NOMO-1 (cell line): Measurements from ENCODE around the gene RBM33.
"Not testable (repeated sequence)": the region's sequence is repeated elsewhere in the genome, so short reads cannot be mapped to it uniquely, and the experiment has no call there.

Source experiments
- DNase-seq, 2 experiments: peaks; one replicate each; lab custom pipeline; 2025; ENCODE audit not compliant: unreplicated experiment in 2 of 2; lab: John Stamatoyannopoulos, UW

The RBM33 gene

DNA sequence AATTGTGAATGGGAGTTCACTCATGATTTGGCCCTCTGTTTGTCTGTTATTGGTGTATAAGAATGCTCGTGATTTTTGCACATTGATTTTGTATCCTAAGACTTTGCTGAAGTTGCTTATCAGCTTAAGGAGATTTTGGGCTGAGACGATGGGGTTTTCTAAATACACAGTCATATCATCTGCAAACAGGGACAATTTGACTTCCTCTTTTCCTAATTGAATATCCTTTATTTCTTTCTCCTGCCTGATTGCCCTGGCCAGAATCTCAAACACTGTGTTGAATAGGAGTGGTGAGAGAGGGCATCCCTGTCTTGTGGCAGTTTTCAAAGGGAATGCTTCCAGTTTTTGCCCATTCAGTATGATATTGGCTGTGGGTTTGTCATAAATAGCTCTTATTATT is 43.8 kb downstream of the RBM33 start:
- DNase-seq, result not testable (repeated sequence)

DNA sequence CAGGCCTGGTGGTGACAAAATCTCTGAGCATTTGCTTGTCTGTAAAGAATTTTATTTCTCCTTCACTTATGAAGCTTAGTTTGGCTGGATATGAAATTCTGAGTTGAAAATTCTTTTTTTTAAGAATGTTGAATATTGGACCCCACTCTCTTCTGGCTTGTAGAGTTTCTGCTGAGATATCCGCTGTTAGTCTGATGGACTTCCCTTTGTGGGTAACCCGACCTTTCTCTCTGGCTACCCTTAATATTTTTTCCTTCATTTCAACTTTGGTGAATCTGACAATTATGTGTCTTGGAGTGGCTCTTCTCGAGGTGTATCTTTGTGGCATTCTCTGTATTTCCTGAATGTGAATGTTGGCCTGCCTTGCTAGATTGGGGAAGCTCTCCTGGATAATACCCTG is 46.2 kb downstream of the RBM33 start:
- not testable (repeated sequence) for DNase-seq

DNA sequence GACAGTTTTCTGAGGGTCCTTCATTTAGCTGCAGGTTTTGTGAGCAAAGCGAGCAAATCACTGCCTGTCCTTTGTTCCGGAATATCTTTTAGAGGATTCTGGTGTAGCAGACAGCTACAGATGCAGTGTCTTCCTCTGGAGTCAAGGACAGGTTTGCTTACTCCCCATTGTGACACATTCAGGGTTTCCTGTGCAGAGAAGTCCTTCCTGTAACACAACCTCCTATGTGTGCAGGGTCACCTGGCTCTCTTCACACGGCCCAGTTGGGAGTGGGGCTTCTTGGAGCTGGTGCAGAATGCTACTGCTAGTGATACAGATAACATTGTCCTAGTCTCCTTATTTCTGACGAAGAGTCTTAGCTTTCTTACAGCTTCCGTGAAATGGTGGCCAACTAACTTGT is 47.9 kb downstream of the RBM33 start:
- DNase-seq, result no peak

DNA sequence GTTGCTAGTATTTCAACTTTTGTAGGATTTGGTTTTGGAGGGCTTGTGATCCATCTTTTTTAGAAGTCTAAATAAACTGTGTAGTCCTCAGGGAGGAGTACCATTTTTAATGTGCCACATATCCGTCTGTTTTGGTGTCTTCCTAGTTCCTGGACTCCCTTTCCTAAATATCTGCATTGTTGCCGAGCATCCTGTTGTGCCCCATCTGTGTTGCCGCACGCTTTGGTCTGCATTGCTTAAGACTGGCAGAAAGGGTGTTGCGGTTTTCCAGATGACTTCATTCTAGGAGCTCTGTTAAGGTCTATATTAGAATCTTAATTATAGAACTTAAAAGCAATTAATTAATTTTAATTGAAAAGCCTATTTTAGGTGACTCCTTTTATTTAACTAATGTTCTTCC is 49.4 kb downstream of the RBM33 start:
- DNase-seq, result no peak

DNA sequence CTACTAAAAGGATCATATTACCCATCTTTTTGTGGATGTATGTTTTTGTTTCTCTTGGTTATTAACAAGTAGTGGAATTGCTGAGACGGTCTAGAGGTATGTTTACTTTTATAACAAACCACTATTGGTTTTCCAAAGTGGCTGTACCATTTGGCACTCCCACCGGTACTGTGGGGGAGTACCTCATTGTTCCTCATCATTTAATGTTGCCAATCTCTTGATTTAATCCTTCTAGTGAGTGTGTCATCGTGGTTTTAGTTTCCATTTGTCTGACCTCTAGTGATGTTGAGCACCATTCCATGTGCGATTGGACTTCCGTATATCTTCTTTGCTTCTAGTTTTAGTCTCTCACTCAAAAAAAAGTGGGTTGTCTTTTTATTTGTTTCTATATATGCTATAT is 50.4 kb downstream of the RBM33 start:
- DNase-seq, result no peak

DNA sequence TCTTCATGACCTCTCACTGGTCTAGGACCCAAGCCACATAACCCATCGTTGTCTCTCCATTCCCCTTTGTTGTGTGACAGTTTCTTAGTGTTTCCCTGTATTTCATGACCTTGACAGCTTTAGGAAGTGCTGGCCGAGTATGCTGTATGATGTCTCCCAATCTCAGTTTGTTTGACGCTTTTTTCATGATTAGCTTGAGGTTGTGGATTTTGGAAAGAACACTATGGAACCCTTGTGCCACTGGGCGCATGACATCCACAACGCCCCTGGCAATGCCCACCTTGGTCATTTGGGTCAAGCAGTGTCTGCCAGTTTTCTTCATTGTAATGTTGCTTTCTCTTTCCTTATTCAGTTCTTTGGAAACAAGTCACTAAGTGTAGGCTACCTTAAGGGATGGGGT is 52.3 kb downstream of the RBM33 start:
- no peak for DNase-seq

DNA sequence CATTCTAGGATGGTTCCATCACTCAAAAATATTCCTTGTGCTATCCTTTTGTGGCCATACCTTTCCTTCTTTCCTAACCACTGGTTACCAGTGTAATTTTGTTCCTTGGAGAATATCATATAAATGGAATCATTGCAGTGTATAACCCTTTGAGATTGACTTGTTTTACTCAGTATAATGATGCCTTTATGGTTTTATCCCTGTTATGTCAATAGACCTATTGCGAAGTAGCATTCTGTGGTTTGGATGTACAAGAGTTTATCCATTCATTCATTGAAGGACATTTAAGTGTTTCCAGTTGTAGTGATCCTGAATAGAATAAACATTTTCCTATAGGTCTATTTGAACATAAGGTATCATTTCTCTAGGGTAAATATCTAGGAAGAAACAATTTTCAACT is 54.2 kb downstream of the RBM33 start:
- no peak for DNase-seq

DNA sequence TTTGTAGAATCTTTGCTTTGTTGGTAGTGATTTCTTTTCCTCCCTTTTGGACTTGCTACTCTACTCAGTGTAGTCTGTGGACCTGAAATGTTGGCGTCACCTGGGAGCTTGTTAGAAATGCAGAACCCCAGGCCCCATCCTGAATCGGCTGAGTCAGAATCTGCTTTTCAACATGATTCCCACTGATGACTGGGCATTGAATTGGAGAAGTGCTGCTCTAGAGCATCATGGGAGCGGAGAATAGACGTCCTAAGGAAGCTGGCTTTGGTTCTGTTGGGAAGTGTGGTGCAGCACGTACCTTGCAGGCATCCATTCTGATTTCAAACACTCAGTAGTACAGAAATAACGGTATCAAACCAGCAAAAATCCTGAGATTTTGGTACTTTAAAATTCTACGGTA is 54.7 kb downstream of the RBM33 start:
- no peak for DNase-seq

DNA sequence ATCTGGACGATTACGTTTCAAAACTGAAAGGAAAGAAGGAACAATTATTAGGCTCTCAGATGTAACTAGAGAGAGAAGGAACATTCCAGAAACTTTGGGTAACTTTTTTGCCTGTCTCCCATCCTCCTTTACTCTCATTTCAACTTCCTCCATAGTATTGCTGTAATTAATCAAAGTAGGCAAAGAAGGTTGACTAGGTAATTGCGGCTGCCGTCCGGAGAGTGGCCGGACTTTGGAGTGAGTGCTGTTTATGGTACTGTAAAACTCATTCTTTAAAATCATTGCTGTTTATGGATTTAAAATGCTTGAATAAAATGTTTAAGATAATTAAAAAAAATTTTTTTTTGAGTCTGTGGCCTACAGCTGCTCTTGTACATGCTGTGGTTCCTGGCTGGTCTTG is 56.4 kb downstream of the RBM33 start:
- no peak for DNase-seq

DNA sequence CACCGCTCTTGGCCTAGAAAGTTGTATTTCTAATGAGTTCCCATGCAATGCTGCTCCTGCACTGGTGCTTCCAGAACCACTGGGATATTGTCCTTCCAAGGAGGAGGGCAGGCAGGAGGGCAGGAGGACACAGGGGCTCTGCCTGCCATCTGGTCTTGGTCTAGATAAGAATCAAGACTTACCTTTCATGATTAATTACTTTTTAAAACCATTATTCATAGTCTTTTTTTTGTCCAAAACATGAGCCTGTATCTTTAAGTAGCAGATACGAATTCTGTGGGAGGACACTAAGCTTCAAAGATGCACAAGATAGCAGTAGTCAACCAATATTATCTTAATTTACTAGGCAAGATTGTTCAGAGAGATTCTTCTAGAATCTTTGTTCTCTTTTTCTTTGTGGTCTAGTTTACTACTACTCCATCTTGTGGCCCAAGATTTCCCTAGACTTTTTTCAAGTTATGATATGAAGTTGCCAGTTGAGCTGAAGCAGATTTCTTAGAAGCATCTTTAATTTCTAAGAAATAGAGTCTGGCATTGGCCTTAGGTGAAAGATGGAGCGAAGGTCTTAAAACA is 57.6 kb downstream of the RBM33 start:
- no peak for DNase-seq

DNA sequence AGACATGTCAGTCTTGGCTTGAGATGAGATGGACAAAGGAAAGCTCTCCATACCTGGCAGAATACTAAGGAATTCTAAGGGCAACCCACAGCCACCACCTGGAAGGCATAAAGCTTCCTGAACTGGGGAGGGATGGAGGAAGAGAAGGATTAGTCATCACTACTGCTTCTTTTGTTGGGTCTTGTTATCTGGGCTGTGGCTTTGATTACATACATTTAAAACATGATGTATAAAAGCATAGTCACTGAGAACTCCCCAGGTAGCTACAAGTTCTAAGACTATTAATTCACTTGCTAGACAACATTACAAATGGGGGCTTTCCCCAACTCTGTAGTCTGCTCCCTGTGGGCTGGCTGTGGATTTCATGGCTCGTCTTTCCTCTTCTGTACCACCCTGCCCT is 58.2 kb downstream of the RBM33 start:
- no peak for DNase-seq

DNA sequence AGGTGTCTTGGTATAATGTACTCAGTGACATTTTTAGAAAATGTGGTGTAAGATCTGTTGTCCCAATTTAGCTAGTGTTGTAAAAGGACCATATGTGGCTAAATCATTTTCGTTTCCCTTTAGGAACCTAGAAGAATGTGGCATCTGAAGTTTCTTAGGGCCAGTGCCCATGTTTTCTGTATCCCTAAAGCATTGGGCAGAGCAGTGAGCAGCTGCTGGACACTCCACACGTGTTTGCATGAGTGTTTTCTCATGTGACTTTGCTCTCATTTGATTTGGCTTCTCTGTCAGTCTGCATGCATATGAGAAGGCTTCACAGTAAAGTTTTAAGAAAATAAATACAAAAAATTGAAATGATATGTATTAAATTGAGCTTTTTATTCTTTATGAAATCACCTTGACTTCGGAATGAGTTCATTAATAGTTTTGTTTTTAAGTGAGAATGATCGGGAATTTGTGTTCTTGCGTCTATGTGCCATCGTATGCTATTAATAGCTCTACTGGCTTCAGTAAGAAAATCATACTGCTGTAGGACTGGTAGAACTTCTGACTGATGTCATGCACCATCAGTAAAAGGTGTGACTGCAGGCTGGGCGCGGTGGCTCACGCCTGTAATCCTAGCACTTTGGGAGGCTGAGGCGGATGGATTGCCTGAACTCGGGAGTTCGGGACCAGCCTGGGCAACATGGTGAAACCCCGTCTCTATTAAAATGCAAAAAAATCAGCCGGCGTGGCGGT is 61.3 kb downstream of the RBM33 start:
- DNase-seq, result no peak

DNA sequence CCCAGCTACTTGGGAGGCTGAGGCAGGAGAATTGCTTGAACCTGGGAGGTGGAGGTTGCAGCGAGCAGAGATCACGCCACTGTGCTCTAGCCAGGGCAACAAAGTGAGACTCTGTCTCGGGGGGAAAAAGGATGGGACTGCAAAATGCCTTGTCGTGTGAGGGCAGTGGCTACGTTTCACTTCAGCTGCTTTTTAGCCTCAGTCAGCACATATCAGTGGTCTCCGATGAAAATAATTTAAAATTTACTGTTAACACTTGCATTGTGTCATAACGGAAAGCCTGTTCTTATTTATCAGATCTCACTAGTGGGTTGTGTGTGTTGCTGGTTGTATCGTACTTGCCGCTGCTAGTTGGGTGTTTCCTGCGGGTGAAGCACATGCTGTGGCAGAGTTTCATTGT is 61.9 kb downstream of the RBM33 start:
- DNase-seq, result no peak

DNA sequence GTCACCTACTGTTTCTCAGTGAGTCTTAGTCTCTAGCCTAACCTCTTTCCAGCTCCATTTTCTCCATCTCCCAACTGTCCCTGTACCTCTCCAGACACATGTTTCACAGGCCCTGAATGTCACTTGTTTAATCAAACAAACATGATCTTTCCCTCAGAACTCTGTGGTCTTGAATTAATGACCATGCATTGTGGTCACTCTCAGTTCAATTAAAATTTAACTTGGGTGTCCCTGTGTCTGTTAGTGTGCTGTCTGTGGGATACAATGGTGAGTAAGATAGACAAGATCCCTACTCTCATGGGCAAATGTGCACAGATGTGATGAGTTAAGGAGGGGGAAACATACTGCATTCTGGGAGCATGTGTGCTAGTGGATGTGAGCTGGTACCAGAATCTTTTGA is 65.0 kb downstream of the RBM33 start:
- no peak for DNase-seq

DNA sequence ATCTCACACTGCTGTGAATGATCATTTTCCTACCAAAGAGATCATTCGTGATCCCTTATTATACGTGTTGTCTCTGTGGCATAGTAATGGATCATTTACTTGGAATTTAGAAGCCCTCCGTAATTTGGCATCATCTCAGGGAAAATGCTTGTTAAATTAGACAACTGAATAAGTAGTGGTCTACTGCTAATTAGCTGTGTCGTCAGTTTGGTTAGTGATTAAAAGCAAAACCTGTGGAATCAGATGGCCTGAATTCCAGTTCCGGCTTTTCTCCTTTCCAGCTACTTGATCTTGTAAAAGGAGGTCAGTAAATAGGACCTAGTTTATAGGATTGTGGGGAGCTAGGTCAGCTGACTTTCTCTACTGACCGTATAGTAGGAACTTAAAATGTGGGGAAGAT is 65.6 kb downstream of the RBM33 start:
- DNase-seq, result no peak

DNA sequence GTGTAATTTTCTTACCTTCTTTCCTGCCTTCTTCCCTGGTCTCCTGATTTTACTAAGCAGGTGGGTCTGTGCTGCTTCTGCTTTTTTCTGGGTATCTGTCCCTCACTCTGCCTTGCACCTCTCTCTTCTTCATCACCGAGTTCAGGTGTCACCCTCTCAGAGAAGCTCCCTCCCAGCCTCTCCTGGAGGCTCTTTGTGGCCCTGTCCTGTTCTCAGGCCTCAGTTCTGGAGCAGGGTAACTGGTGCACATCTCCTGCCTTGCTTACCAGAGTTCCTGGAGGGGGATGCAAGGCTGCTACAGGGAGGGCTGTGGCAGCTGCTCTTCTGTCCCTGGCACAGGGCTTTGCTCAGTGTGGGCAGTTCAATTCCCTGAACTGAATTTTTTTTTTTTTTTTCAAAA is 66.1 kb downstream of the RBM33 start:
- no peak for DNase-seq

DNA sequence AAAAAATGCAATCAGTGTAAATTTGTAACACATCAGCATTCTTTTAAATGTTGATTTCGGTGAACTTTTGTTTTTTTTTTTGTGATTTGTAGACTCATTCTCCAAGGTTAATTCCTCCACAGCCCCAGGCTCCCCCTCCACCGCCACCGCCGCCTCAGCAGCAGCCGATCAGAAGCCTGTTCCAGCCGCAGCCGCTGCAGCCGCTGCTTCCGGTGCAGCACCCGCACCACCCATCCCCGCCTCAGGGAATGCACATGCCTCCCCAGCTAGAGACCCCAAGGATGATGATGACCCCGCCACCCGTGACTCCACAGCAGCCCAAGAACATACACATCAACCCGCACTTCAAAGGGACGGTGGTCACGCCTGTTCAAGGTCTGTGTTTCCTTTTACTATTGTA is 66.6 kb downstream of the RBM33 start:
- DNase-seq, result no peak

DNA sequence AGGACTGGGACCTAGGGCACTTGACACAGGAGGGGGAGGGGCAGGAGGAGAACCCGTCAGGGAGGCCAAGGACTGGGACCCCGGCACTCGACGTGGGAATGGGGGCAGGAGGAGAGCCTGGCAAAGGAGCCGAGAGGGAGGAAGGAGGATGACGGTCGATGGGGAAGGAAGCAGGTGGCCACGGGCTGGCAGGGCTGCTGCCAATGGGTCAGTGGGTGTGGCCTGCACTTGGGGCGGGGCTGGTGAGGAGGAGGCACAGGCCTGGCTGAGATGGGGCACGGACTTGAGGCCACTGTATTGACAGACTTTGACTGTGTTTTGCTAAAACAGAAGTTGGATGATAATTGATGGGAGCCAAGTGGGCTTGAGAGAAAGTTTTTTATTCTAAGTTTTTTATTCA is 68.9 kb downstream of the RBM33 start:
- no peak for DNase-seq

DNA sequence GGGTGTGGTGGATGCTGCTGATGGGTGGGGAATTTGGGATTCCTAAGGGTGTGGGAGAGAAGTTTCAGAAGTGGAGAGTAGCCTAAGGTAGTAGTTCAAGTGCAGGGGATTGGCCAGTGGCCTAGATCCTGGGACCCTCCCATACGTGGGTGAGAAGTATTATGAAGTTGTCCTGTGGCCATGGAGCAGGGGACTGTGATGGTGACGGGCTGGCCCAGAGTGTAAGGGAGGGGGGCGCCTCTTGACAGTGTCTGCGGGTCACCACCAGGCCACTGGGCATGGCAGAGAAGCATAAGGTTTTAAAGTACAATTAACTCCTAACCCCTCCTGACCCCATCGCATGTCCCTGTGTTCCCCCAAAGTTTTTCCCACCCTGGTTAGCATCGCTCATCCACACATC is 70.2 kb downstream of the RBM33 start:
- no peak for DNase-seq

DNA sequence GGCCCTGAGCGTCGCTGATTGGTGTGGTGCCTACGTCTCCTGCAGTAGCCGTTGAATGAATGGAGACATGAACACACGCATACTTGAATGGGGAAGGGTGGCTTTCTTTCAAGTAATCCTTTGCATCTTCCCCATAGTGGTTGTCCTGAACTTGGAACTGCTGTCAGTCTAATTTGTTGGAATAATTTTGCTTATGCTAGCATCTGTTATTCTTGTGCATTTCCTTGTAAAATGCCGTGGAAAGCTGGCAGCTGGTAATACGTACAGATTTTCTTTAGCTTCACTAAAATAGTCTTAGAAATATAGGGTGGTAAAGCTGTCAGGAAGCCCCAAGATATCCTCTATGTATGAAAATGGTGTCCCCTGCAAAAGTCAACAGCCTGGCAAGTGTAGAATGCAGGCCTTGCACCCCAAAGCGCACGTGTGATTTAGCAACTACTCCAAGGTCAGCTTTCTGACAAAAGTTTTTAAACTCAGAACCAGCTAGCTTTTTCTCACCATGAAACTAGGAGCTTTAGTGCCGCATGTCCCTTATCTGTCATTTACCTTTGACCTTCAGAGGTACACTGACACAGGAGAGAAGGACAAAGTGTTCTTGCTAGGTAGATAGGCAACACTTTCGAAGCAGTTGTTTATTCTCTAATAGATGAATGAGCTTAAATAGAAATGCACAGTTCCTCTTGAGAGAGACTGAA is 70.8 kb downstream of the RBM33 start:
- no peak for DNase-seq

DNA sequence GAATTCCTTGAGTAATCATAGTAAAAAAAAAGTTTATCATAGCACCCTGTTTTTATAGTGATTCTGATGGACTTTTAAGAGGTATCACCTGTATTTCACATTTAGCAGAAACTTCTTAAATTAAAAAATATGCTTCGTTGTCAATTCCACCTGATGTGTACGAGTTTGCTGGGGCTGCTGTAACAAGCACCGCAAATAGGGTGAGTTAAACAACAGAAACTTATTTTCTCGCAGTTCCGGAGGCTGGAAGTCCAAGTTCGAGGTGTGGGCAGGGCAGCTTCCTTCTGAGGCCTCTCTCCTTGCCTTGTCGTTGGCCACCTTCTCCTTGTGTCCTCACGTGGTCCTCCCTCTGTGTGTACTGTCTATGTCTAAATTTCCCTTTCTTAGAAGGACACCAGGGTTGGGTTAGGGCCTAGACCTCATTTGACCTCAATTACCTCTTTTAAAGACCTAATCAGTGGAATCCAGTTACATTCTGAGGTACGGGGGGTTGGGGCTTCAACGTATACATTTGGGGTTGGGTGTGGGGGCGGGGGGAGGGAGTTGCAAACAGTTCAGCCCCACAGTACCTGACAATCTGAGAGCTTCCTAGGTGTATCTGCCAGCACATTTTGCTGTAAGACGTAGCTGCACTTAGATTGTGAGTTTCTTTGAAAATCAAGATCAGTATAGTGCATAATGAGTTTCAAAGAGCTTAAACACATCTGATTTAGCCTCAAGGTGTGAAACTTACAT is 72.7 kb downstream of the RBM33 start:
- DNase-seq, result no peak

DNA sequence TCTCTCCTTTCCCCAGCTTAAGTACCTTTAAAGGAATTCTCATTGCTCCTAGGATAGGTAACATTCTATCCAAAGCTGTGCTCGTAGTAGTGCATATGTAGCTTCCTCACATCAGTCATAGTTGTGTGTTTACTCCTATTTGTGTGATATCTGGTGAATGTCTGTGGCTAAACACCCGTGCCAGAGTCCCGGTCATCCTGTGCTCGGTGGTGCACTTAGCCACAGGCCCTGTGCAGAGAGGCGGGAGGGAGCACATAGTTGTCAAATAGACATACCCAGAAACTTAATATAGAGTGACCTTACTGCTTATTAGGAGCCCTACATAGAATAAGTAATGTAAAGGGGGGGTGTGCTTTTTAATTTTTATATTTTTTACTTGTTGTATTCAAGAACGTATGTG is 76.6 kb downstream of the RBM33 start:
- DNase-seq, result no peak
